A549 (cell line): ENCODE results near the gene TOMM40L. TPM values are rescaled to one million over a fixed set of nuclear protein-coding genes. Genes with fewer than 3 reads are reported as not detected.
A peak's percentile ranks its signal among the peaks of the same experiment; 100 is the strongest.

Source experiments
- ATAC-seq, 2 experiments: fragments of 200-7000 bp in 1 of 2; fragments of >200 bp in 1 of 2; cut with Nextera tagmentation in 1 of 2; cut with Tn5 transposase in 1 of 2; 3 replicates each; pipeline versions ENCODE4 v1.8.0 to v1.9.1; 2018 to 2020; ENCODE audit warnings: mild to moderate bottlenecking in 1 of 2, moderate library complexity in 1 of 2
- CTCF ChIA-PET: fragments of 300-600 bp; sonication (Branson Sonifier 250); formaldehyde crosslinking; extraction: SDS; loops from one replicate; lab custom pipeline; 2021; ENCODE audit warnings: antibody characterized with exemption, inconsistent platforms; lab: Yijun Ruan, JAX
- POLR2A ChIA-PET: fragments of 350-600 bp; formaldehyde crosslinking; extraction: SDS; loops from one replicate; lab custom pipeline; 2021; ENCODE audit warnings: antibody characterized with exemption, inconsistent platforms; lab: Yijun Ruan, JAX
- DNase-seq, 2 experiments: peaks; one replicate each; pipeline versions ENCODE4 v3.0.0 to v3.0.0-alpha.2; 2011 to 2016; ENCODE audit warnings: low read depth in 1 of 2, low spot score in 1 of 2
- FAIRE-seq: peaks from 2 replicates; lab custom pipeline; 2011; peaks lifted over from hg19 to GRCh38; lab: Jason Lieb, UNC
- H3K27ac ChIP-seq, 2 experiments: fragments of >200 bp; sonication (Bioruptor Twin); formaldehyde crosslinking; 3 replicates each; pipeline ENCODE4 v1.5.1; 2016 to 2017
- H3K4me1 ChIP-seq: fragments of >200 bp; sonication (Bioruptor Twin); formaldehyde crosslinking; 3 replicates; pipeline ENCODE4 v1.6.1; 2016
- H3K4me2 ChIP-seq: fragments of >200 bp; sonication (Bioruptor Twin); formaldehyde crosslinking; 3 replicates; pipeline ENCODE4 v1.6.1; 2016
- H3K4me3 ChIP-seq: fragments of >200 bp; sonication (Bioruptor Twin); formaldehyde crosslinking; 3 replicates; pipeline ENCODE4 v1.5.1; 2016
- H3K9me3 ChIP-seq: fragments of >200 bp; sonication (Bioruptor Twin); formaldehyde crosslinking; 3 replicates; pipeline ENCODE4 v1.6.1; 2016
- BHLHE40 ChIP-seq: IDR thresholded peaks from 2 replicates; pipeline ENCODE4 v1.6.1; 2012; ENCODE audit warnings: low read depth, low read length, inconsistent platforms
- CBX8 ChIP-seq: fragments of 200-600 bp; sonication (generic); IDR thresholded peaks from 2 replicates; pipeline ENCODE4 v1.6.1; 2016
- CHD4 ChIP-seq: fragments of 200-600 bp; sonication (generic); IDR thresholded peaks from 2 replicates; pipeline ENCODE4 v1.6.1; 2016; ENCODE audit warnings: antibody characterized with exemption, mild to moderate bottlenecking, borderline replicate concordance
- ELK1 ChIP-seq: fragments of 150-350 bp; IDR thresholded peaks from 2 replicates; pipeline ENCODE4 v1.6.1; 2014; ENCODE audit warnings: low read depth, mild to moderate bottlenecking, low read length
- GATA3 ChIP-seq: IDR thresholded peaks from 2 replicates; pipeline ENCODE4 v1.6.1; 2012; ENCODE audit warnings: borderline replicate concordance
- HOXA7 ChIP-seq: fragments of 250-450 bp; sonication (Bioruptor Pico); IDR thresholded peaks from 2 replicates; pipeline ENCODE4 v1.5.0; 2020; ENCODE audit warnings: mild to moderate bottlenecking, moderate library complexity
- HOXB13 ChIP-seq: fragments of 250-450 bp; sonication (Bioruptor Pico); IDR thresholded peaks from 2 replicates; pipeline ENCODE4 v1.5.0; 2020; ENCODE audit warnings: low read depth, mild to moderate bottlenecking, moderate library complexity
- NFE2L2 ChIP-seq: fragments of 150-350 bp; conservative IDR thresholded peaks from 2 replicates; pipeline ENCODE4 v1.6.1; 2014; ENCODE audit warnings: low read length
- NR3C1 ChIP-seq: fragments of >200 bp; sonication (Bioruptor Twin); formaldehyde crosslinking; IDR thresholded peaks from 3 replicates; pipeline ENCODE4 v1.6.1; 2017
- PHF8 ChIP-seq: fragments of 200-600 bp; sonication (generic); IDR thresholded peaks from 2 replicates; pipeline ENCODE4 v1.6.1; 2016; ENCODE audit warnings: low read depth, mild to moderate bottlenecking, antibody characterized with exemption, moderate library complexity, borderline replicate concordance
- TFCP2L1 ChIP-seq: fragments of 250-450 bp; sonication (Bioruptor Pico); IDR thresholded peaks from 2 replicates; pipeline ENCODE4 v1.5.0; 2021; ENCODE audit warnings: mild to moderate bottlenecking
- TP53 ChIP-seq: fragments of 250-450 bp; sonication (Bioruptor Pico); IDR thresholded peaks from 2 replicates; pipeline ENCODE4 v1.5.0; 2021; ENCODE audit warnings: mild to moderate bottlenecking, moderate library complexity
- WGBS: methylation state at CpG from one replicate; pipeline ENCODE4 v1.1.6; 2017; ENCODE audit errors: missing lambda C conversion rate; 5-methylcytosine and 5-hydroxymethylcytosine counted together
- polyA plus RNA-seq, 4 experiments: library from polyadenylated mRNA; depleted of rRNA in 3 of 4; stranded (reverse); fragments of >200 nt; fragmentation: RNase III in 1 of 4; extraction: RNeasy Plus Mini Kit Qiagen cat#74134 plus additional on column Dnase treatment in 1 of 4; gene quantifications; 2 replicates in 3 of 4; 3 replicates in 1 of 4; pipeline ENCODE4 v1.2.3, GENCODE V29; 2011 to 2017
- TF ChIP-seq, protein P1 (sequence below): fragments of >200 bp; sonication (Bioruptor Twin); formaldehyde crosslinking; IDR thresholded peaks from 3 replicates; pipeline ENCODE4 v1.6.1; 2016
- TF ChIP-seq, protein P2 (sequence below): fragments of 200-600 bp; sonication (generic); IDR thresholded peaks from 2 replicates; pipeline ENCODE4 v1.6.1; 2016; ENCODE audit warnings: antibody characterized with exemption, mild to moderate bottlenecking, moderate library complexity

TOMM40L gene
- polyA plus RNA-seq, 2 of the 4 experiments (the other 2 are of a cell fraction): 6.3 to 10.2 TPM

GRCh38 chr1:161199506-161200139 is 26.2 kb upstream of the TOMM40L start:
- no peak for TF ChIP-seq BHLHE40
- no peak for TF ChIP-seq NFE2L2
- TF ChIP-seq TFCP2L1: no peak
- no peak for TF ChIP-seq PHF8
- TF ChIP-seq NR3C1: no peak
- TF ChIP-seq TP53 (CRISPR knock-in tag): no peak
- FAIRE-seq: no peak
- no peaks in the 10 kb centered on the region for H3K9me3 ChIP-seq
- ATAC-seq: no peak
- H3K27ac ChIP-seq: no peak overlapping the region
- no peak overlapping the region for H3K4me3 ChIP-seq
- CTCF ChIA-PET: interaction anchor here (0.6 to 18.8 kb wide), 3 partner anchors 19 to 1929 kb away, joined by 4 to 200 read pairs (median 4); no protein-coding TSS in a partner anchor
- DNase-seq: no peak
- H3K4me1 ChIP-seq: peaks cover 29% of the 10 kb centered on the region
- 71% methylated on average over 4 of the region's 5 CpGs for WGBS
- H3K4me2 ChIP-seq: no peak overlapping the region
- POLR2A ChIA-PET: no interaction called here

DNA sequence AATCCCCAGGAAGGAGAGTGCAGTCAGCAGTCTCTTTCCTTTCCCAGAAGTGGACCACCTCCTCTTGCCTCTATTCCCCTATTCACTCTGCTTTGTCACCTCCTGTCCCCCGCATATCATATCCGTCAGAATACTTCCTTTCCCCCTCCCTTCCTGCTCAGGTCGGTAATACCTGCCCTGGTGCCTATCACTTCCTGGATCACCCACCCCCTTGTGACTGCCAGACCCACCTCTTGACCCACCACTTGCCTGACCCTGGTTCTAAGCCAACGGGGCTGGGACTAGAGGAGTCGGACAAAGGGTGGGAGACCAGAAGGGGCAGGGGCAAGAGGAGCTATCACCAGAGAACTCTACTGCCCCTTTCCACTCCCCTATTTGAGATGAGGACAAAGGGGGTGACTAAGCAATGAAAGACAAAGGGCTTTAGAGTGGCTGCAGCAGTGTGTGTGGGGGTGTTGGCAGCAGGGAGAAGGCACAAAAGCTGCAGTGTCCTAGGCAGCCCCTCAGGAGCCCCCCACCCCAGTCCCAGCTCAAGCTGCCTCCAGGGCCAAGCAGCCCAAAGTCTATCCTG is 25.4 kb upstream of the TOMM40L start:
- peak overlapping the region in 1 of 2 experiments; percentile 93; a peak in 3 of 6 replicates for H3K27ac ChIP-seq
- peaks cover 29% of the 10 kb centered on the region for H3K4me1 ChIP-seq
- FAIRE-seq (no peak), DNase-seq (no peak), ATAC-seq (no peak)
- no peak overlapping the region for H3K4me2 ChIP-seq
- ChIA-PET POLR2A (no interaction called here), CTCF (interaction anchor here (1.1 to 18.8 kb wide), 5 partner anchors 9 to 183 kb away, joined by 3 to 319 read pairs (median 93); partner anchors contain the start of genes APOA2, FCER1G, PPOX and TOMM40L)
- H3K9me3 ChIP-seq: no peaks in the 10 kb centered on the region
- WGBS: 88% methylated on average over 5 of the region's 5 CpGs
- no peak overlapping the region for H3K4me3 ChIP-seq
- TF ChIP-seq CHD4: no peak
- TF ChIP-seq HOXB13 (CRISPR knock-in tag): no peak
- TF ChIP-seq HOXA7: no peak
- no peak for TF ChIP-seq CBX8
- no peak for TF ChIP-seq ELK1
- TF ChIP-seq, protein P1, sequence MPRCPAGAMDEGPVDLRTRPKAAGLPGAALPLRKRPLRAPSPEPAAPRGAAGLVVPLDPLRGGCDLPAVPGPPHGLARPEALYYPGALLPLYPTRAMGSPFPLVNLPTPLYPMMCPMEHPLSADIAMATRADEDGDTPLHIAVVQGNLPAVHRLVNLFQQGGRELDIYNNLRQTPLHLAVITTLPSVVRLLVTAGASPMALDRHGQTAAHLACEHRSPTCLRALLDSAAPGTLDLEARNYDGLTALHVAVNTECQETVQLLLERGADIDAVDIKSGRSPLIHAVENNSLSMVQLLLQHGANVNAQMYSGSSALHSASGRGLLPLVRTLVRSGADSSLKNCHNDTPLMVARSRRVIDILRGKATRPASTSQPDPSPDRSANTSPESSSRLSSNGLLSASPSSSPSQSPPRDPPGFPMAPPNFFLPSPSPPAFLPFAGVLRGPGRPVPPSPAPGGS: no peak
- TF ChIP-seq GATA3: no peak
- TF ChIP-seq, protein P2, sequence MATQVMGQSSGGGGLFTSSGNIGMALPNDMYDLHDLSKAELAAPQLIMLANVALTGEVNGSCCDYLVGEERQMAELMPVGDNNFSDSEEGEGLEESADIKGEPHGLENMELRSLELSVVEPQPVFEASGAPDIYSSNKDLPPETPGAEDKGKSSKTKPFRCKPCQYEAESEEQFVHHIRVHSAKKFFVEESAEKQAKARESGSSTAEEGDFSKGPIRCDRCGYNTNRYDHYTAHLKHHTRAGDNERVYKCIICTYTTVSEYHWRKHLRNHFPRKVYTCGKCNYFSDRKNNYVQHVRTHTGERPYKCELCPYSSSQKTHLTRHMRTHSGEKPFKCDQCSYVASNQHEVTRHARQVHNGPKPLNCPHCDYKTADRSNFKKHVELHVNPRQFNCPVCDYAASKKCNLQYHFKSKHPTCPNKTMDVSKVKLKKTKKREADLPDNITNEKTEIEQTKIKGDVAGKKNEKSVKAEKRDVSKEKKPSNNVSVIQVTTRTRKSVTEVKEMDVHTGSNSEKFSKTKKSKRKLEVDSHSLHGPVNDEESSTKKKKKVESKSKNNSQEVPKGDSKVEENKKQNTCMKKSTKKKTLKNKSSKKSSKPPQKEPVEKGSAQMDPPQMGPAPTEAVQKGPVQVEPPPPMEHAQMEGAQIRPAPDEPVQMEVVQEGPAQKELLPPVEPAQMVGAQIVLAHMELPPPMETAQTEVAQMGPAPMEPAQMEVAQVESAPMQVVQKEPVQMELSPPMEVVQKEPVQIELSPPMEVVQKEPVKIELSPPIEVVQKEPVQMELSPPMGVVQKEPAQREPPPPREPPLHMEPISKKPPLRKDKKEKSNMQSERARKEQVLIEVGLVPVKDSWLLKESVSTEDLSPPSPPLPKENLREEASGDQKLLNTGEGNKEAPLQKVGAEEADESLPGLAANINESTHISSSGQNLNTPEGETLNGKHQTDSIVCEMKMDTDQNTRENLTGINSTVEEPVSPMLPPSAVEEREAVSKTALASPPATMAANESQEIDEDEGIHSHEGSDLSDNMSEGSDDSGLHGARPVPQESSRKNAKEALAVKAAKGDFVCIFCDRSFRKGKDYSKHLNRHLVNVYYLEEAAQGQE: no peak
